HG03378 (cell line): Measurements from ENCODE around the gene IL33.

Source experiments
- ATAC-seq: cut with Tn5 transposase; IDR thresholded peaks from one replicate; pipeline ENCODE4 v1.9.1; 2021; ENCODE audit warnings: mild to moderate bottlenecking, moderate library complexity; ENCODE audit not compliant: unreplicated experiment

Gene IL33

GRCh38 chr9:6216002-6216401 lies 395 bp downstream of the IL33 start:
- no peak for ATAC-seq

- ATAC-seq = no peak
Measured at GRCh38 chr9:6216951-6217350, 1.3 kb downstream of the IL33 start.

GRCh38 chr9:6218099-6218502 lies 2.5 kb downstream of the IL33 start:
- no peak for ATAC-seq

GRCh38 chr9:6219040-6219439 lies 3.4 kb downstream of the IL33 start:
- ATAC-seq = no peak

- no peak for ATAC-seq
Measured at GRCh38 chr9:6219981-6220380, 4.4 kb downstream of the IL33 start.

- no peak for ATAC-seq
Measured at GRCh38 chr9:6224393-6225154, 9.0 kb downstream of the IL33 start.

- no peak for ATAC-seq
Measured at GRCh38 chr9:6226696-6227095, 11.1 kb downstream of the IL33 start.

- ATAC-seq = no peak
Measured at GRCh38 chr9:6229186-6229585, 13.6 kb downstream of the IL33 start.

GRCh38 chr9:6229619-6230018 lies 14.0 kb downstream of the IL33 start:
- no peak for ATAC-seq

GRCh38 chr9:6230037-6230780 lies 14.6 kb downstream of the IL33 start:
- no peak for ATAC-seq

- no peak for ATAC-seq
Measured at GRCh38 chr9:6232336-6232945, 16.8 kb downstream of the IL33 start.

GRCh38 chr9:6234014-6234413 lies 18.4 kb downstream of the IL33 start:
- ATAC-seq = no peak

GRCh38 chr9:6237267-6237666 lies 21.7 kb downstream of the IL33 start:
- ATAC-seq = no peak

- ATAC-seq = no peak
Measured at GRCh38 chr9:6239048-6239461, 23.4 kb downstream of the IL33 start.

- no peak for ATAC-seq
Measured at GRCh38 chr9:6239694-6240093, 24.1 kb downstream of the IL33 start.

GRCh38 chr9:6243746-6244145 lies 28.1 kb downstream of the IL33 start:
- ATAC-seq = peak; percentile 93

- ATAC-seq = no peak
Measured at GRCh38 chr9:6247266-6247665, 31.7 kb downstream of the IL33 start.

- ATAC-seq = no peak
Measured at GRCh38 chr9:6268826-6269397, 53.3 kb downstream of the IL33 start.

- no peak for ATAC-seq
Measured at GRCh38 chr9:6270896-6271295, 55.3 kb downstream of the IL33 start.

- ATAC-seq = no peak
Measured at GRCh38 chr9:6271508-6272228, 56.1 kb downstream of the IL33 start.

- ATAC-seq = no peak
Measured at GRCh38 chr9:6272229-6272598, 56.6 kb downstream of the IL33 start.
